ENCODE measurements around the gene RGP1.

DNA sequence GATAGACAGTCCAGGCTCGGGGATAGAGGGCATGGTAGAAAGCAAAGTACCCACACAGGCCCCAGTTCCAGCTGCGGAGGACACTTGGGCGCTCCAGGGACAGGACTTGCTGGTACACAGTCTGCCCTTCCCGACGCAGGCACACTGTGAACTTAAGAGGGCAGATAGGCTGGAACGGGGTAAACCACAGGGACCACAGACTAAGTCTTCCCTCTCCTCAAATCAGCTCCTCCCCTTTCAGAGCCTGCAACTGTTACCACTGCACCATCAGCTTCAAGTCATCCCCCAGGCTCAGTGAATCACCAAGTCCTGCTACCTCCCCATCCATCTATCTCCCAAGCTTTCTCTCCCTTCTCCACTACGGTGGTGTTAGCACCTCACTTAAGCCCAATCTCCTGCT lies 7.3 kb upstream of the RGP1 start:
- TF ChIP-seq, protein P1, sequence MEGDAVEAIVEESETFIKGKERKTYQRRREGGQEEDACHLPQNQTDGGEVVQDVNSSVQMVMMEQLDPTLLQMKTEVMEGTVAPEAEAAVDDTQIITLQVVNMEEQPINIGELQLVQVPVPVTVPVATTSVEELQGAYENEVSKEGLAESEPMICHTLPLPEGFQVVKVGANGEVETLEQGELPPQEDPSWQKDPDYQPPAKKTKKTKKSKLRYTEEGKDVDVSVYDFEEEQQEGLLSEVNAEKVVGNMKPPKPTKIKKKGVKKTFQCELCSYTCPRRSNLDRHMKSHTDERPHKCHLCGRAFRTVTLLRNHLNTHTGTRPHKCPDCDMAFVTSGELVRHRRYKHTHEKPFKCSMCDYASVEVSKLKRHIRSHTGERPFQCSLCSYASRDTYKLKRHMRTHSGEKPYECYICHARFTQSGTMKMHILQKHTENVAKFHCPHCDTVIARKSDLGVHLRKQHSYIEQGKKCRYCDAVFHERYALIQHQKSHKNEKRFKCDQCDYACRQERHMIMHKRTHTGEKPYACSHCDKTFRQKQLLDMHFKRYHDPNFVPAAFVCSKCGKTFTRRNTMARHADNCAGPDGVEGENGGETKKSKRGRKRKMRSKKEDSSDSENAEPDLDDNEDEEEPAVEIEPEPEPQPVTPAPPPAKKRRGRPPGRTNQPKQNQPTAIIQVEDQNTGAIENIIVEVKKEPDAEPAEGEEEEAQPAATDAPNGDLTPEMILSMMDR (IDR thresholded peaks at IDR 0.05; ENCODE audit: low read length) = no peak
- TF ChIP-seq EZH2 (optimal IDR thresholded peaks at IDR 0.05; ENCODE audit: low read depth, low read length) (no peak), EZH2phosphoT487 (IDR thresholded peaks at IDR 0.05; ENCODE audit: low read length) (no peak)
